Measurements from ENCODE around the gene TRIM72. TPM values are rescaled to one million over a fixed set of nuclear protein-coding genes. Genes with fewer than 3 reads are reported as not detected.
"Not testable (repeated sequence)": the region's sequence is repeated elsewhere in the genome, so short reads cannot be mapped to it uniquely, and the experiment has no call there.

Gene TRIM72
- total RNA-seq, 4 donors from 2014 or later: under 0.01 to 0.84 TPM; not detected in 2

- Histone ChIP-seq H3K27me3 (peaks cover 0 to 29% (median 0%) of the 10 kb centered on the region in 4 donors), H3K4me1 (peaks cover 0 to 10% (median 2%) of the 10 kb centered on the region in 4 donors), H3K4me3 (no peak overlapping the region), H3K9me3 (no peaks in the 10 kb centered on the region), H3K36me3 (no peaks in the 10 kb centered on the region), H3K27ac (replicated peaks in 1 of 4) (no peak overlapping the region)
- TF ChIP-seq CTCF (IDR thresholded peaks at IDR 0.05) (no peak), POLR2AphosphoS5 (IDR thresholded peaks at IDR 0.05) (no peak), POLR2A (IDR thresholded peaks at IDR 0.05; ENCODE audit: low read depth) (no peak), EP300 (IDR thresholded peaks at IDR 0.05) (no peak)
- no peak for DNase-seq (ENCODE audit: extremely low spot score)
- intact Hi-C loops (cut with DNase I): no loop called here
- WGBS: 51% methylated on average over 2 of the region's 2 CpGs
These were observed 55.6 kb downstream of the TRIM72 start for GRCh38 chr16:31269541-31269940.

- peaks cover 0 to 31% (median 0%) of the 10 kb centered on the region in 4 donors for H3K27me3 ChIP-seq
- H3K36me3 ChIP-seq; H3K27ac ChIP-seq (replicated peaks in 1 of 4); intact Hi-C loops (cut with DNase I); H3K9me3 ChIP-seq; DNase-seq (ENCODE audit: extremely low spot score); H3K4me3 ChIP-seq; H3K4me1 ChIP-seq: not testable (repeated sequence)
- WGBS: 72% methylated on average over 3 of the region's 3 CpGs
These were observed 56.1 kb downstream of the TRIM72 start for GRCh38 chr16:31269973-31270372.

- no peak for TF ChIP-seq POLR2A (IDR thresholded peaks at IDR 0.05; ENCODE audit: low read depth)
- TF ChIP-seq EP300 (IDR thresholded peaks at IDR 0.05): no peak
- TF ChIP-seq POLR2AphosphoS5 (IDR thresholded peaks at IDR 0.05): no peak
- no peak for TF ChIP-seq CTCF (IDR thresholded peaks at IDR 0.05)
- intact Hi-C loops (cut with DNase I): no loop called here
- Histone ChIP-seq H3K9me3 (no peaks in the 10 kb centered on the region), H3K4me1 (peaks cover 0 to under 1% (median 0%) of the 10 kb centered on the region in 4 donors), H3K27ac (replicated peaks in 1 of 4) (no peak overlapping the region), H3K27me3 (peaks cover 0 to 29% (median 0%) of the 10 kb centered on the region in 4 donors), H3K36me3 (no peaks in the 10 kb centered on the region), H3K4me3 (no peak overlapping the region)
- DNase-seq (ENCODE audit: extremely low spot score): no peak
- 92% methylated on average over 5 of the region's 5 CpGs for WGBS
These were observed 56.9 kb downstream of the TRIM72 start for GRCh38 chr16:31270795-31271194.

GRCh38 chr16:31271621-31272190 is 57.8 kb downstream of the TRIM72 start:
- WGBS: 58% methylated on average over 16 of the region's 16 CpGs
- H3K4me1 ChIP-seq: no peaks in the 10 kb centered on the region
- intact Hi-C loops (cut with DNase I): no loop called here
- no peaks in the 10 kb centered on the region for H3K36me3 ChIP-seq
- TF ChIP-seq POLR2A (IDR thresholded peaks at IDR 0.05; ENCODE audit: low read depth) (no peak), CTCF (IDR thresholded peaks at IDR 0.05) (no peak), POLR2AphosphoS5 (IDR thresholded peaks at IDR 0.05) (no peak), EP300 (IDR thresholded peaks at IDR 0.05) (no peak)
- no peaks in the 10 kb centered on the region for H3K9me3 ChIP-seq
- peaks cover 0 to 26% (median 0%) of the 10 kb centered on the region in 4 donors for H3K27me3 ChIP-seq
- no peak overlapping the region for H3K4me3 ChIP-seq
- no peak for DNase-seq (ENCODE audit: extremely low spot score)
- no peak overlapping the region for H3K27ac ChIP-seq (replicated peaks in 1 of 4)

GRCh38 chr16:31273187-31273586 is 59.3 kb downstream of the TRIM72 start:
- no peak overlapping the region for H3K27ac ChIP-seq (replicated peaks in 1 of 4)
- no peaks in the 10 kb centered on the region for H3K36me3 ChIP-seq
- no peak overlapping the region for H3K4me3 ChIP-seq
- H3K9me3 ChIP-seq: no peaks in the 10 kb centered on the region
- TF ChIP-seq POLR2AphosphoS5 (IDR thresholded peaks at IDR 0.05): no peak
- TF ChIP-seq EP300 (IDR thresholded peaks at IDR 0.05): no peak
- H3K4me1 ChIP-seq: no peaks in the 10 kb centered on the region
- peaks cover 0 to 26% (median 0%) of the 10 kb centered on the region in 4 donors for H3K27me3 ChIP-seq
- DNase-seq (ENCODE audit: extremely low spot score): no peak
- intact Hi-C loops (cut with DNase I): no loop called here
- WGBS: 72% methylated on average over 7 of the region's 7 CpGs

- no peaks in the 10 kb centered on the region for H3K9me3 ChIP-seq
- TF ChIP-seq CTCF (IDR thresholded peaks at IDR 0.05) (no peak), POLR2AphosphoS5 (IDR thresholded peaks at IDR 0.05) (no peak)
- H3K4me1 ChIP-seq: no peaks in the 10 kb centered on the region
- no peaks in the 10 kb centered on the region for H3K36me3 ChIP-seq
- no peak for DNase-seq (ENCODE audit: extremely low spot score)
- 75% methylated on average over 3 of the region's 3 CpGs for WGBS
- H3K27ac ChIP-seq (replicated peaks in 1 of 4): no peak overlapping the region
- H3K4me3 ChIP-seq: no peak overlapping the region
- H3K27me3 ChIP-seq: peaks cover 0 to 22% (median 0%) of the 10 kb centered on the region in 4 donors
- intact Hi-C loops (cut with DNase I): no loop called here
These were observed 59.8 kb downstream of the TRIM72 start for GRCh38 chr16:31273676-31274075.
